ENCODE measurements around the gene PIK3C2G. TPM values are rescaled to one million over a fixed set of nuclear protein-coding genes. Genes with fewer than 3 reads are reported as not detected.

The PIK3C2G gene
- total RNA-seq, 1 experiment from 2014 or later, result not detected

DNA sequence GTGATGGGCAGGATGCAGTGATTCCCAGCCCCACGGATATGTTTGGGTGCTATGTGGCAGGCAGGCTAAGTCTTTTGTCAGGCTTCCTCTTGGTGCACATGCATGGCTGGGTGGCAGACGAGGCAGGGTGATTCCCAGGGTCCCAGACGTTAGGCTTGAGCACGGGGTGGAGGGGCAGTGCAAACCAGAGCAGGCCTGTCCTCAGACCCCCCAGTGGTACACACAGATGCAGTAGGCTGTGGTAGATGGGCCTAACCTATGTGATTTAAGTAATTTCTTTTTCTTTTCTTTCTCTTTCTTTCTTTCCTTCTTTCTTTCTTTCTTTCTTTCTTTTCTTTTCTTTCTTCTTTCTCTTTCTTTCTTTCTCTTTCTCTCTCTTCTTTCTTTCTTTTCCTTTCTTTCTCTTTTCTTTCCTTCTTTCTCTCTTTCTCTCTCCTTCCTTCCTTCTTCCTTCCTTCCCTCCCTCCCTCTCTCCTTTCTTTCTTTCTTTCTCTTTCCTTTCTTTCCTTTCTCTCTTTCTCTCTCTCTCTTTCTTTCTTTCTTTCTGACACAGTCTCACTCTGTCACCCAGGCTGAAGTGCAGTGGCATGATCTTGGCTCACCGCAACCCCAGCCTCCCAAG is 41.6 kb downstream of the PIK3C2G start:
- DNase-seq (ENCODE audit: low read depth, low spot score), result no peak
- in situ Hi-C loops (cut with HindIII; ENCODE audit: low pct_unique_long_range_greater_than_20kb, low sequenced_read_pairs) (no loop called here), intact Hi-C loops (cut with micrococcal nuclease; ENCODE audit: unreplicated experiment) (no loop called here)
- Histone ChIP-seq H3K4me3 (ENCODE audit: low read depth in 2 of 2, low read length in 2 of 2) (no peak overlapping the region), H3K36me3 (ENCODE audit: control insufficient read depth, insufficient read depth, low read length) (no peaks in the 10 kb centered on the region), H3K27me3 (ENCODE audit: control insufficient read depth, insufficient read depth, low read length) (no peaks in the 10 kb centered on the region), H3K9me3 (ENCODE audit: control insufficient read depth, insufficient read depth, low read depth, low read length) (0 out of 2 replicates have a peak, but pooled peaks cover 3% of the 10 kb centered on the region), H3K27ac (ENCODE audit: low read length) (no peak overlapping the region), H3K4me1 (ENCODE audit: control insufficient read depth, insufficient read depth, low read length) (no peaks in the 10 kb centered on the region)
- TF ChIP-seq POLR2AphosphoS5 (IDR thresholded peaks at IDR 0.05; ENCODE audit: low read depth, low read length), result no peak
- TF ChIP-seq SIN3A (IDR thresholded peaks at IDR 0.05; ENCODE audit: borderline replicate concordance, insufficient read depth, low read depth, low read length), result no peak
- TF ChIP-seq, protein P1, sequence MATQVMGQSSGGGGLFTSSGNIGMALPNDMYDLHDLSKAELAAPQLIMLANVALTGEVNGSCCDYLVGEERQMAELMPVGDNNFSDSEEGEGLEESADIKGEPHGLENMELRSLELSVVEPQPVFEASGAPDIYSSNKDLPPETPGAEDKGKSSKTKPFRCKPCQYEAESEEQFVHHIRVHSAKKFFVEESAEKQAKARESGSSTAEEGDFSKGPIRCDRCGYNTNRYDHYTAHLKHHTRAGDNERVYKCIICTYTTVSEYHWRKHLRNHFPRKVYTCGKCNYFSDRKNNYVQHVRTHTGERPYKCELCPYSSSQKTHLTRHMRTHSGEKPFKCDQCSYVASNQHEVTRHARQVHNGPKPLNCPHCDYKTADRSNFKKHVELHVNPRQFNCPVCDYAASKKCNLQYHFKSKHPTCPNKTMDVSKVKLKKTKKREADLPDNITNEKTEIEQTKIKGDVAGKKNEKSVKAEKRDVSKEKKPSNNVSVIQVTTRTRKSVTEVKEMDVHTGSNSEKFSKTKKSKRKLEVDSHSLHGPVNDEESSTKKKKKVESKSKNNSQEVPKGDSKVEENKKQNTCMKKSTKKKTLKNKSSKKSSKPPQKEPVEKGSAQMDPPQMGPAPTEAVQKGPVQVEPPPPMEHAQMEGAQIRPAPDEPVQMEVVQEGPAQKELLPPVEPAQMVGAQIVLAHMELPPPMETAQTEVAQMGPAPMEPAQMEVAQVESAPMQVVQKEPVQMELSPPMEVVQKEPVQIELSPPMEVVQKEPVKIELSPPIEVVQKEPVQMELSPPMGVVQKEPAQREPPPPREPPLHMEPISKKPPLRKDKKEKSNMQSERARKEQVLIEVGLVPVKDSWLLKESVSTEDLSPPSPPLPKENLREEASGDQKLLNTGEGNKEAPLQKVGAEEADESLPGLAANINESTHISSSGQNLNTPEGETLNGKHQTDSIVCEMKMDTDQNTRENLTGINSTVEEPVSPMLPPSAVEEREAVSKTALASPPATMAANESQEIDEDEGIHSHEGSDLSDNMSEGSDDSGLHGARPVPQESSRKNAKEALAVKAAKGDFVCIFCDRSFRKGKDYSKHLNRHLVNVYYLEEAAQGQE (IDR thresholded peaks at IDR 0.05; ENCODE audit: insufficient read depth in 1 of 2, low read depth in 2 of 2, low read length in 1 of 2), result no peak
- TF ChIP-seq, protein P2, sequence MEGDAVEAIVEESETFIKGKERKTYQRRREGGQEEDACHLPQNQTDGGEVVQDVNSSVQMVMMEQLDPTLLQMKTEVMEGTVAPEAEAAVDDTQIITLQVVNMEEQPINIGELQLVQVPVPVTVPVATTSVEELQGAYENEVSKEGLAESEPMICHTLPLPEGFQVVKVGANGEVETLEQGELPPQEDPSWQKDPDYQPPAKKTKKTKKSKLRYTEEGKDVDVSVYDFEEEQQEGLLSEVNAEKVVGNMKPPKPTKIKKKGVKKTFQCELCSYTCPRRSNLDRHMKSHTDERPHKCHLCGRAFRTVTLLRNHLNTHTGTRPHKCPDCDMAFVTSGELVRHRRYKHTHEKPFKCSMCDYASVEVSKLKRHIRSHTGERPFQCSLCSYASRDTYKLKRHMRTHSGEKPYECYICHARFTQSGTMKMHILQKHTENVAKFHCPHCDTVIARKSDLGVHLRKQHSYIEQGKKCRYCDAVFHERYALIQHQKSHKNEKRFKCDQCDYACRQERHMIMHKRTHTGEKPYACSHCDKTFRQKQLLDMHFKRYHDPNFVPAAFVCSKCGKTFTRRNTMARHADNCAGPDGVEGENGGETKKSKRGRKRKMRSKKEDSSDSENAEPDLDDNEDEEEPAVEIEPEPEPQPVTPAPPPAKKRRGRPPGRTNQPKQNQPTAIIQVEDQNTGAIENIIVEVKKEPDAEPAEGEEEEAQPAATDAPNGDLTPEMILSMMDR (IDR thresholded peaks at IDR 0.05), result no peak
- ChIA-PET POLR2A (no interaction called here), CTCF (no interaction called here)
- no peak for ATAC-seq
- no TSS peak for BruUV-seq (replicated peaks)

DNA sequence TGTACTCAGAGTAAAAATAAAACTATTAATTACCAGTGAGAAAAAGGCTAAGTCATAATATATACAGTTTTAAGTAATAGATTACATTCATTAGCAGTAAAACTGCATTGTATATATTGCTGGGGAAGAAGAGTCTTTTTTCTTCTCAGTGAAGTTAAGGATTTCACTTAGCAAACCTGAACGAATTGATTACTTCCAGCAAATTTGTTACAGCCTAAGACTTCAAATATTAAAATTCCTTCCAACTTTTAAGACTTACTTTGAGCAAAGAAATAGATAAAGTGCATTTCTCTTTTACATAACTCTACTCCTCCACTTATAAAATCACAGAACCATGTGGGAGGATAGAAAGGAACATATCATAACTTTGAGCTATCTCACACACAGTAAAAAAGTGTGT is 43.3 kb downstream of the PIK3C2G start:
- no peak for DNase-seq (ENCODE audit: low read depth, low spot score)
- in situ Hi-C loops (cut with HindIII; ENCODE audit: low pct_unique_long_range_greater_than_20kb, low sequenced_read_pairs) (no loop called here), intact Hi-C loops (cut with micrococcal nuclease; ENCODE audit: unreplicated experiment) (no loop called here)
- Histone ChIP-seq H3K9me3 (ENCODE audit: control insufficient read depth, insufficient read depth, low read depth, low read length) (0 out of 2 replicates have a peak, but pooled peaks cover 3% of the 10 kb centered on the region), H3K27me3 (ENCODE audit: control insufficient read depth, insufficient read depth, low read length) (no peaks in the 10 kb centered on the region), H3K27ac (ENCODE audit: low read length) (no peak overlapping the region), H3K4me1 (ENCODE audit: control insufficient read depth, insufficient read depth, low read length) (no peaks in the 10 kb centered on the region), H3K4me3 (ENCODE audit: low read depth in 2 of 2, low read length in 2 of 2) (no peak overlapping the region), H3K36me3 (ENCODE audit: control insufficient read depth, insufficient read depth, low read length) (no peaks in the 10 kb centered on the region)
- ChIA-PET CTCF (no interaction called here), POLR2A (no interaction called here)
- BruUV-seq (replicated peaks), result no TSS peak
- TF ChIP-seq, protein P2 (IDR thresholded peaks at IDR 0.05), result no peak
- TF ChIP-seq POLR2AphosphoS5 (IDR thresholded peaks at IDR 0.05; ENCODE audit: low read depth, low read length) (no peak), SIN3A (IDR thresholded peaks at IDR 0.05; ENCODE audit: borderline replicate concordance, insufficient read depth, low read depth, low read length) (no peak), TCF7L2 (IDR thresholded peaks at IDR 0.05; ENCODE audit: low read depth, low read length) (no peak)
- TF ChIP-seq, protein P1 (IDR thresholded peaks at IDR 0.05; ENCODE audit: insufficient read depth in 1 of 2, low read depth in 2 of 2, low read length in 1 of 2), result no peak
- ATAC-seq, result no peak
